Kidney glomerular epithelial cell (primary cell): ENCODE data around the gene DNASE1L2.
"Not testable (repeated sequence)": the region's sequence is repeated elsewhere in the genome, so short reads cannot be mapped to it uniquely, and the experiment has no call there.

Experiments used
- DNase-seq: peaks from one replicate; lab custom pipeline; 2025; lab: John Stamatoyannopoulos, UW

Gene DNASE1L2

GRCh38 chr16:2203119-2203688, 33.0 kb upstream of the DNASE1L2 start:
- DNase-seq = not testable (repeated sequence)

GRCh38 chr16:2204416-2205103, 31.7 kb upstream of the DNASE1L2 start:
- DNase-seq = no peak

GRCh38 chr16:2205104-2205966, 30.9 kb upstream of the DNASE1L2 start, which contains the start of gene MLST8:
Gene MLST8, plus strand, starts transcription at chr16:2205454. Its CDS starts 632 bp downstream, at chr16:2206086.
- DNase-seq = peak; percentile 67

- no peak for DNase-seq
Observed at GRCh38 chr16:2205967-2206313, 30.3 kb upstream of the DNASE1L2 start.

- DNase-seq = no peak
Observed at GRCh38 chr16:2206420-2206779, 29.8 kb upstream of the DNASE1L2 start.

GRCh38 chr16:2206780-2207433, 29.3 kb upstream of the DNASE1L2 start:
- DNase-seq = no peak

GRCh38 chr16:2207872-2208271, 28.4 kb upstream of the DNASE1L2 start:
- no peak for DNase-seq

GRCh38 chr16:2208308-2208707, 27.9 kb upstream of the DNASE1L2 start:
- no peak for DNase-seq

- DNase-seq = no peak
Observed at GRCh38 chr16:2208772-2209171, 27.5 kb upstream of the DNASE1L2 start.

GRCh38 chr16:2209258-2210008, 26.8 kb upstream of the DNASE1L2 start:
- no peak for DNase-seq

GRCh38 chr16:2210009-2210332, 26.3 kb upstream of the DNASE1L2 start:
- DNase-seq = no peak

- DNase-seq = no peak
Observed at GRCh38 chr16:2210386-2211365, 25.6 kb upstream of the DNASE1L2 start, which contains the start of gene BRICD5. Gene BRICD5, minus strand, starts transcription at chr16:2210863. Its CDS starts 30 bp downstream, at chr16:2210833.

- no peak for DNase-seq
Observed at GRCh38 chr16:2211923-2212347, 24.3 kb upstream of the DNASE1L2 start.

GRCh38 chr16:2212362-2213324, 23.6 kb upstream of the DNASE1L2 start:
- no peak for DNase-seq

- DNase-seq = no peak
Observed at GRCh38 chr16:2213817-2214718, 22.2 kb upstream of the DNASE1L2 start.

GRCh38 chr16:2214719-2214968, 21.6 kb upstream of the DNASE1L2 start, which contains the start of gene PGP:
Gene PGP, minus strand, starts transcription at chr16:2214840. Its CDS starts 63 bp downstream, at chr16:2214777.
- no peak for DNase-seq

GRCh38 chr16:2216330-2216729, 19.9 kb upstream of the DNASE1L2 start:
- DNase-seq = no peak

- peak; percentile 97 for DNase-seq
Observed at GRCh38 chr16:2223221-2223941, 12.9 kb upstream of the DNASE1L2 start, which contains the start of gene E4F1. Gene E4F1, plus strand, starts transcription at chr16:2223591. Its CDS starts 23 bp downstream, at chr16:2223614.
